ENCODE results near the gene DAPL1. TPM values are rescaled to one million over a fixed set of nuclear protein-coding genes. Genes with fewer than 3 reads are reported as not detected.

The DAPL1 gene
- polyA plus RNA-seq, 1 donor from 2014 or later, result 4.2 TPM

GRCh38 chr2:158797963-158798700, 3.0 kb downstream of the DAPL1 start:
- no peak overlapping the region for H2AFZ ChIP-seq (ENCODE audit: low read depth, low read length)
- H3K36me3 ChIP-seq (ENCODE audit: insufficient read depth, low read length), result no peaks in the 10 kb centered on the region
- no peak overlapping the region for H3K4me2 ChIP-seq (ENCODE audit: low read length)
- H3F3A ChIP-seq (ENCODE audit: insufficient read depth, low read length, poor library complexity, severe bottlenecking), result no peaks in the 10 kb centered on the region
- no peak overlapping the region for H3K9ac ChIP-seq (ENCODE audit: low read length)
- H3K9me3 ChIP-seq (ENCODE audit: low read length), result no peaks in the 10 kb centered on the region
- H4K20me1 ChIP-seq (ENCODE audit: insufficient read depth), result no peaks in the 10 kb centered on the region
- no peak for TF ChIP-seq POLR2AphosphoS5 (IDR thresholded peaks at IDR 0.05)
- no peak for TF ChIP-seq SMC3 (conservative IDR thresholded peaks at IDR 0.05; ENCODE audit: poor library complexity)
- no peak for TF ChIP-seq TAF1 (IDR thresholded peaks at IDR 0.05; ENCODE audit: low read depth)
- TF ChIP-seq RAD21 (conservative IDR thresholded peaks at IDR 0.05), result no peak
- no peak for TF ChIP-seq REST (IDR thresholded peaks at IDR 0.05; ENCODE audit: borderline replicate concordance)
- no peak for TF ChIP-seq MXI1 (conservative IDR thresholded peaks at IDR 0.05; ENCODE audit: poor library complexity, severe bottlenecking)
- no peak for TF ChIP-seq EP300 (conservative IDR thresholded peaks at IDR 0.05; ENCODE audit: poor library complexity, severe bottlenecking)
- TF ChIP-seq, protein P1, sequence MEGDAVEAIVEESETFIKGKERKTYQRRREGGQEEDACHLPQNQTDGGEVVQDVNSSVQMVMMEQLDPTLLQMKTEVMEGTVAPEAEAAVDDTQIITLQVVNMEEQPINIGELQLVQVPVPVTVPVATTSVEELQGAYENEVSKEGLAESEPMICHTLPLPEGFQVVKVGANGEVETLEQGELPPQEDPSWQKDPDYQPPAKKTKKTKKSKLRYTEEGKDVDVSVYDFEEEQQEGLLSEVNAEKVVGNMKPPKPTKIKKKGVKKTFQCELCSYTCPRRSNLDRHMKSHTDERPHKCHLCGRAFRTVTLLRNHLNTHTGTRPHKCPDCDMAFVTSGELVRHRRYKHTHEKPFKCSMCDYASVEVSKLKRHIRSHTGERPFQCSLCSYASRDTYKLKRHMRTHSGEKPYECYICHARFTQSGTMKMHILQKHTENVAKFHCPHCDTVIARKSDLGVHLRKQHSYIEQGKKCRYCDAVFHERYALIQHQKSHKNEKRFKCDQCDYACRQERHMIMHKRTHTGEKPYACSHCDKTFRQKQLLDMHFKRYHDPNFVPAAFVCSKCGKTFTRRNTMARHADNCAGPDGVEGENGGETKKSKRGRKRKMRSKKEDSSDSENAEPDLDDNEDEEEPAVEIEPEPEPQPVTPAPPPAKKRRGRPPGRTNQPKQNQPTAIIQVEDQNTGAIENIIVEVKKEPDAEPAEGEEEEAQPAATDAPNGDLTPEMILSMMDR (IDR thresholded peaks at IDR 0.05; ENCODE audit: poor library complexity, severe bottlenecking), result no peak
- no peak for TF ChIP-seq EZH2 (IDR thresholded peaks at IDR 0.05; ENCODE audit: borderline replicate concordance, insufficient read depth, low read length, poor library complexity, severe bottlenecking)
- H3K27me3 ChIP-seq (ENCODE audit: insufficient read depth, low read depth, low read length), result no peaks in the 10 kb centered on the region
- no peaks in the 10 kb centered on the region for H3K79me2 ChIP-seq (replicated peaks; ENCODE audit: insufficient read depth, low read length)
- H3K9me2 ChIP-seq (ENCODE audit: insufficient read depth, low read length), result no peaks in the 10 kb centered on the region
- H3K27ac ChIP-seq (ENCODE audit: low read length), result no peak overlapping the region
- H3K4me3 ChIP-seq (ENCODE audit: low read length), result no peak overlapping the region

GRCh38 chr2:158799181-158799580, 4.1 kb downstream of the DAPL1 start:
- no peak overlapping the region for H3K27ac ChIP-seq (ENCODE audit: low read length)
- no peaks in the 10 kb centered on the region for H3K9me2 ChIP-seq (ENCODE audit: insufficient read depth, low read length)
- no peaks in the 10 kb centered on the region for H4K20me1 ChIP-seq (ENCODE audit: insufficient read depth)
- no peak overlapping the region for H3K4me2 ChIP-seq (ENCODE audit: low read length)
- H3K36me3 ChIP-seq (ENCODE audit: insufficient read depth, low read length), result no peaks in the 10 kb centered on the region
- H2AFZ ChIP-seq (ENCODE audit: low read depth, low read length), result no peak overlapping the region
- H3K27me3 ChIP-seq (ENCODE audit: insufficient read depth, low read depth, low read length), result no peaks in the 10 kb centered on the region
- H3F3A ChIP-seq (ENCODE audit: insufficient read depth, low read length, poor library complexity, severe bottlenecking), result no peaks in the 10 kb centered on the region
- H3K4me3 ChIP-seq (ENCODE audit: low read length), result no peak overlapping the region
- H3K9me3 ChIP-seq (ENCODE audit: low read length), result no peaks in the 10 kb centered on the region
- no peaks in the 10 kb centered on the region for H3K79me2 ChIP-seq (replicated peaks; ENCODE audit: insufficient read depth, low read length)
- no peak for TF ChIP-seq REST (IDR thresholded peaks at IDR 0.05; ENCODE audit: borderline replicate concordance)
- TF ChIP-seq EZH2 (IDR thresholded peaks at IDR 0.05; ENCODE audit: borderline replicate concordance, insufficient read depth, low read length, poor library complexity, severe bottlenecking), result no peak
- TF ChIP-seq EP300 (conservative IDR thresholded peaks at IDR 0.05; ENCODE audit: poor library complexity, severe bottlenecking), result no peak
- TF ChIP-seq SMC3 (conservative IDR thresholded peaks at IDR 0.05; ENCODE audit: poor library complexity), result no peak
- no peak for TF ChIP-seq TAF1 (IDR thresholded peaks at IDR 0.05; ENCODE audit: low read depth)
- TF ChIP-seq POLR2AphosphoS5 (IDR thresholded peaks at IDR 0.05), result no peak
- no peak for TF ChIP-seq RAD21 (conservative IDR thresholded peaks at IDR 0.05)
- no peak for TF ChIP-seq MXI1 (conservative IDR thresholded peaks at IDR 0.05; ENCODE audit: poor library complexity, severe bottlenecking)
- TF ChIP-seq, protein P1 (IDR thresholded peaks at IDR 0.05; ENCODE audit: poor library complexity, severe bottlenecking), result no peak
- H3K9ac ChIP-seq (ENCODE audit: low read length), result no peak overlapping the region
